Ovary (tissue), 3 donors: ENCODE data around the gene PIPOX.

Experiments
- CTCF ChIP-seq, 3 donors: fragments of 450-650 bp in 2 of 3; fragments of 200-600 bp in 1 of 3; IDR thresholded peaks; one replicate each; pipeline versions ENCODE4 v1.5.1 to v1.8.0; 2016 to 2022; ENCODE audit warnings: antibody characterized with exemption in 3 of 3, mild to moderate bottlenecking in 1 of 3
- EP300 ChIP-seq: sonication (generic); formaldehyde crosslinking; IDR thresholded peaks from one replicate; pipeline ENCODE4 v1.6.1; 2017; ENCODE audit warnings: antibody characterized with exemption
- POLR2A ChIP-seq: fragments of 450-650 bp; IDR thresholded peaks from one replicate; pipeline ENCODE4 v1.6.1; 2017; ENCODE audit warnings: antibody characterized with exemption, mild to moderate bottlenecking, moderate library complexity
- donor health status: DM: no; HTN: no; CAD: no.

DNA sequence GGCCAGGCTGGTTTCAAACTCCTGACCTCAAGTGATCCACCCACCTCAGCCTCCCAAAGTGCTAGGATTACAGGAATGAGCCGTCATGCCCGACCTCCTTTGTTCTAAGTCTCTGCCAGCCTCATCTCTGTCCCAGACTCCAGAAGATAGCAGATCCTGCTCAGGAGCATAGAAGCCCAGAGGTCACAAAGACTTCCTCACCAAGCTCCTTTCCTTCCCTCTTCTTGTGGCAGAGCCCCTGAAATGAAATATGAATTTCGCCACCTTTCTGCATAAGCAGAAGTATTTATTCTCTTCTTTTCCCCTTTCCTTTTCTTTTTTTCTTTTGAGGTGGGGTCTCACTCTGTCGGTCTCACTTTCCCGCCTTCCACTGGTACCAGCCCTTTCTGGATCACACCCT lies 11.5 kb upstream of the PIPOX start:
- no peak for TF ChIP-seq CTCF (IDR thresholded peaks at IDR 0.05)
- no peak for TF ChIP-seq POLR2A
- TF ChIP-seq EP300 = no peak
